Lower lobe of right lung (tissue), 2 donors: ENCODE measurements around the gene CPEB2. TPM values are rescaled to one million over a fixed set of nuclear protein-coding genes. Genes with fewer than 3 reads are reported as not detected.

ENCODE experiments used
- ATAC-seq, 2 donors: fragments of 200-7000 bp; cut with Tn5 transposase; one replicate each; pipeline ENCODE4 v1.9.1; 2020 to 2022; ENCODE audit warnings: mild to moderate bottlenecking in 2 of 2, moderate library complexity in 2 of 2
- DNase-seq: peaks from one replicate; pipeline ENCODE4 v3.0.0-alpha.2; 2020
- H3K27ac ChIP-seq: fragments of 200-600 bp; one replicate; pipeline ENCODE4 v1.8.0; 2022
- H3K27me3 ChIP-seq: fragments of 200-600 bp; one replicate; pipeline ENCODE4 v1.8.0; 2022; ENCODE audit warnings: low read depth
- H3K36me3 ChIP-seq: fragments of 200-600 bp; one replicate; pipeline ENCODE4 v1.8.0; 2022; ENCODE audit warnings: mild to moderate bottlenecking
- H3K4me1 ChIP-seq: fragments of 200-600 bp; one replicate; pipeline ENCODE4 v1.8.0; 2022
- H3K4me3 ChIP-seq: fragments of 200-600 bp; one replicate; pipeline ENCODE4 v1.8.0; 2022; ENCODE audit warnings: mild to moderate bottlenecking
- H3K9me3 ChIP-seq: fragments of 200-600 bp; one replicate; pipeline ENCODE4 v1.8.0; 2022
- intact Hi-C: fragments of 100-400 bp; cut with DNase I; formaldehyde crosslinking; loops from one replicate; pipeline ENCODE4 v1.11.0; 2022
- long read RNA-seq: library from polyadenylated mRNA; unstranded; transcript quantifications from one replicate; pipeline ENCODE4 v2.0.0, GENCODE V29; 2021
- total RNA-seq: library from RNA; stranded (reverse); fragmentation: NEBNext Ultra II Directional; extraction: Animal tissue kit (Norgen Biotek cat#: 25700); gene quantifications from one replicate; pipeline ENCODE4 v1.2.1, GENCODE V29; 2021
- TF ChIP-seq, protein P1 (sequence below): fragments of 200-600 bp; IDR thresholded peaks from one replicate; pipeline ENCODE4 v1.8.0; 2022; ENCODE audit warnings: antibody characterized with exemption, mild to moderate bottlenecking
- donor health status: DM: no; HTN: yes; CAD: no; lungs with severe emphysema.

Gene CPEB2
- total RNA-seq, result 22.5 TPM
- long read RNA-seq, full-length matches to known transcripts, result 10 of 26 reads
- long read RNA-seq, partial matches to known transcripts, result 1 of 26 reads
- long read RNA-seq, other reads (novel, unspliced or antisense), result 15 of 26 reads

DNA sequence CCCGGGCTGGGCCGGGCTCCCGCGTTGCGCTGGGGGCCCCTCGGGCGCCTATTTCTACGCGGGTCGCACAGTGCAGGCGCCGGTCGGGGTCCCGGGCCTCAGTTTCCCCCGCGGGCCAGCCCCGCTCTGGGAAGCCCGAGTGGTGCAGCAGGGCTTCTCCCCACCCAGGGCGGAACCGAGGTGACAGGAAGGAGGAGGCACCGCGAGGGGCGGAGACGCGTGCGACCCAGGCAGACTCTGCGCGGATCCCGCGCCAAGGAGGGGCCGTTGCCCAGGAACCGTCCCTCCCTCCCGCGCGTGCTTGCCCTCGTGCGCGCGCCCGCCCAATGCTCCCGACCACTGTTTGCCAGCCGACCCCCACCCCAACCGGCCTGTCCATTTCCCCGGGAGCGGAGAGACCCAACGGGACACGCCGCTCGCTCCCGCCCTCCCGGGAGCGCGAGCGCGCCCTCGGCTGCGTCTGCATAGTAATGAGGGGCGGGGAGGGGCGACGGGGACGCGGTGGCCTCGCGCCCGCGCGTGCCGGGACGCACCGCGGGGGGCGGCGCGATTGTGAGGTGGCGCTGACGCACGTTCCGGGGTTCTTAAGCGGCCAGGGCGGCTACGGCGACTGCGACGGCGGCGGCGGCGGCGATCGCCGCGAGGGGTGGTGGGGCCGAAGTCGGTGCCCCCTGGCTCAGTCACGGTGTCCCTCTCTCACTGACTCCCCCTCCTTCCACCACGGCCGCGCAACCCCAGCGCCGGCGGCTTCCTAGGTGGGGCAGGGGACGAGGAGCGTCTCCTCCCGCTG is at the start of gene CPEB2:
Gene CPEB2, plus strand, starts transcription at position 613 of the 790 bp plus-strand sequence. CDS start 193 bp downstream, outside the sequence.
- peaks cover 18% of the 10 kb centered on the region for H3K4me1 ChIP-seq
- no peaks in the 10 kb centered on the region for H3K9me3 ChIP-seq
- no peaks in the 10 kb centered on the region for H3K27me3 ChIP-seq
- H3K36me3 ChIP-seq, result no peaks in the 10 kb centered on the region
- intact Hi-C loops, result no loop called here
- H3K27ac ChIP-seq, result peak within 1 kb of the TSS; percentile 100
- TF ChIP-seq, protein P1, sequence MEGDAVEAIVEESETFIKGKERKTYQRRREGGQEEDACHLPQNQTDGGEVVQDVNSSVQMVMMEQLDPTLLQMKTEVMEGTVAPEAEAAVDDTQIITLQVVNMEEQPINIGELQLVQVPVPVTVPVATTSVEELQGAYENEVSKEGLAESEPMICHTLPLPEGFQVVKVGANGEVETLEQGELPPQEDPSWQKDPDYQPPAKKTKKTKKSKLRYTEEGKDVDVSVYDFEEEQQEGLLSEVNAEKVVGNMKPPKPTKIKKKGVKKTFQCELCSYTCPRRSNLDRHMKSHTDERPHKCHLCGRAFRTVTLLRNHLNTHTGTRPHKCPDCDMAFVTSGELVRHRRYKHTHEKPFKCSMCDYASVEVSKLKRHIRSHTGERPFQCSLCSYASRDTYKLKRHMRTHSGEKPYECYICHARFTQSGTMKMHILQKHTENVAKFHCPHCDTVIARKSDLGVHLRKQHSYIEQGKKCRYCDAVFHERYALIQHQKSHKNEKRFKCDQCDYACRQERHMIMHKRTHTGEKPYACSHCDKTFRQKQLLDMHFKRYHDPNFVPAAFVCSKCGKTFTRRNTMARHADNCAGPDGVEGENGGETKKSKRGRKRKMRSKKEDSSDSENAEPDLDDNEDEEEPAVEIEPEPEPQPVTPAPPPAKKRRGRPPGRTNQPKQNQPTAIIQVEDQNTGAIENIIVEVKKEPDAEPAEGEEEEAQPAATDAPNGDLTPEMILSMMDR, result no peak
- peak; percentile 97 for DNase-seq
- peak; percentile 90 to 94 for ATAC-seq
- H3K4me3 ChIP-seq, result peak within 1 kb of the TSS; percentile 73

DNA sequence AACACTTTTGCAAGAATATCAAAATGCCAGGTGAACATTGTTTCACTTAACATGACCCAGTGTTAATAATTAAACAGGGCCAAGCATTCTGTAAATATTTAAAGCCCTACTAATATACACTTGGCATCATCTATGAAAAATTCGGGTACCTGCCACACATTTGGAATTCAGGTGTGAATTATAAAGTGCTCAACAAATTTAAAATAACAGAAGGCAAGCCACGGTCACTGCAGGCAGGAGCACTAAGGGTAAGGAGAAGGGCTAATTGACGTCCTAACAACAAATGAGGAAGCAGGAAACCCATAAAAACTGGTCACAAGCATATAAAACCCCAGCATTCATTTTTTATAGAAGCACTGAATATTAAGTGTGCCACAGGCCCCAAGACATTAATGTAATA is 43.8 kb upstream of the CPEB2 start:
- Histone ChIP-seq H3K9me3 (no peaks in the 10 kb centered on the region), H3K4me3 (no peak overlapping the region), H3K27ac (no peak overlapping the region), H3K4me1 (peaks cover 11% of the 10 kb centered on the region), H3K27me3 (no peaks in the 10 kb centered on the region), H3K36me3 (no peaks in the 10 kb centered on the region)
- TF ChIP-seq, protein P1, result no peak
- peak; percentile 11 to 80 for ATAC-seq
- DNase-seq, result no peak
- intact Hi-C loops, result no loop called here

DNA sequence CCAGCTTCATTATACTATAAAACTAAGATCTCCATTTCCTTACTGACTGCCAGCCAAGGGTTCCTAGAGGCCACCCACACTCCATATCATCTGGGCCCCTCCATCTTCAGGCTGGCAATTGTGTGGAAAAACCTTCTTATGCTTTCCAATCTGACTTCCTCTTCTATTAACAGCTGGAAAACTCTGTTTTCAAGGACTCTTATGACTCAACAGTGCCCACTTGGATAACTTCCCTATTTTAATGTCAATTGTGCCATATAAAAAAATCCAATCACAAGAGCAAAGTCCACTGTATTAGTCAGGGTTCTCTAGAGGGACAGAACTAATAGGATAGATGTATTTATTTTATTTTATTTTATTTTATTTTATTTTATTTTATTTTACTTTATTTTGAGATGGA is 41.0 kb upstream of the CPEB2 start:
- no peaks in the 10 kb centered on the region for H3K9me3 ChIP-seq
- ATAC-seq (no peak), DNase-seq (no peak)
- H3K4me3 ChIP-seq, result no peak overlapping the region
- TF ChIP-seq, protein P1, result no peak
- no peak overlapping the region for H3K27ac ChIP-seq
- H3K27me3 ChIP-seq, result no peaks in the 10 kb centered on the region
- H3K4me1 ChIP-seq, result peaks cover 11% of the 10 kb centered on the region
- no peaks in the 10 kb centered on the region for H3K36me3 ChIP-seq
- intact Hi-C loops, result no loop called here

DNA sequence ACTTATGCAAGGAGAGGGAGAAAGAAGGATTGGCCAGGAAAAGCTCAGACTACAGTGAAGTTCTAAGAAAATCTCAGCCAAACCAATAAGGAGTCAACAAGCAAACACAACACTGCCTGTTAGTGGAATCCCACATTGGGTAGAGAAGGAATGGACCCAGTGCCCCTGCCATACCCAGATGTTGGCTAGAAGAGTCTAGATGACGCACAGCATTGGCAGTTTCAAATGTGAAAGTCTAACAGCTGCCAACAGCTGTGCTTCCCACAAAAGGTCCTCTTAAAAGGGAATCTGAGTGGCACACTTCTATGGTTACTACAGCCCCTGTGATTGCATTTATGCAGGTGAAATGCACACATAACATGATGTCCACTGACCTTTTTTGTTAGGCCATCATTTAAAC is 37.2 kb upstream of the CPEB2 start:
- no peak overlapping the region for H3K4me3 ChIP-seq
- TF ChIP-seq, protein P1, result no peak
- ATAC-seq, result no peak
- H3K27me3 ChIP-seq, result no peaks in the 10 kb centered on the region
- no peaks in the 10 kb centered on the region for H3K36me3 ChIP-seq
- no peaks in the 10 kb centered on the region for H3K9me3 ChIP-seq
- no peak for DNase-seq
- intact Hi-C loops, result no loop called here
- H3K27ac ChIP-seq, result no peak overlapping the region
- H3K4me1 ChIP-seq, result no peaks in the 10 kb centered on the region

DNA sequence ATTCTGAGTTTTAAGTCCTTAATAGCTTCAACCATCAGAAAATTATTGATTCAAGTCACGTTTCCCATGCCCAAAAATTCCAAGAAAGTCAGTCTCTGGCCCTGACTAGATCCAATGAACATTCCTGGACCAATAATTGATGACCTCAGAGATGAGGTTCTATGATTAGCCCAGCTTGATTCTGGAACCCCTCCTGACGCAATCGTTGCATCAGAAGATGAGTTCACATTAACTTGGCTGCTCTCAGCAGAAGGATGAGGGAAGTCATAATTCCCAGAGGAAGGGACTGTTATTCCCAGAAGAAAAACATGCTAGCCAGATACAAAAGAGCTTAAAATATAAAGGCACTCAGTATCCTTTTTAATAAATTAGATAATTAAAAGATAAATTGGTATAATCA is 34.3 kb upstream of the CPEB2 start:
- no peak overlapping the region for H3K4me3 ChIP-seq
- no peaks in the 10 kb centered on the region for H3K36me3 ChIP-seq
- TF ChIP-seq, protein P1, result no peak
- intact Hi-C loops, result no loop called here
- no peaks in the 10 kb centered on the region for H3K4me1 ChIP-seq
- no peaks in the 10 kb centered on the region for H3K9me3 ChIP-seq
- DNase-seq (no peak), ATAC-seq (no peak)
- no peak overlapping the region for H3K27ac ChIP-seq
- no peaks in the 10 kb centered on the region for H3K27me3 ChIP-seq
